HEK293 (cell line): ENCODE data around the gene CLSTN1.
A peak's percentile ranks its signal among the peaks of the same experiment; 100 is the strongest.

Experiments
- CTCF ChIA-PET: fragments of 350-600 bp; formaldehyde crosslinking; extraction: SDS; loops from one replicate; lab custom pipeline; 2021; ENCODE audit warnings: antibody characterized with exemption; lab: Yijun Ruan, JAX
- POLR2A ChIA-PET: fragments of 300-600 bp; formaldehyde crosslinking; extraction: SDS; loops from one replicate; lab custom pipeline; 2020; ENCODE audit warnings: antibody characterized with exemption, inconsistent platforms; lab: Yijun Ruan, JAX
- H3K27ac ChIP-seq: fragments of 200-500 bp; sonication (Bioruptor generic); 2 replicates; pipeline ENCODE4 v1.5.1; 2014; ENCODE audit warnings: low read depth, low read length, control low read depth, inconsistent platforms; ENCODE audit errors: extremely low read depth
- H3K36me3 ChIP-seq, 2 experiments: fragments of 200-500 bp in 1 of 2; sonication (Bioruptor generic) in 1 of 2; 1 replicate in 1 of 2; 2 replicates in 1 of 2; pipeline ENCODE4 v1.5.1; 2014 to 2017; ENCODE audit warnings: inconsistent platforms in 2 of 2, low read length in 2 of 2; ENCODE audit not compliant: control insufficient read depth in 2 of 2, insufficient read depth in 1 of 2
- H3K4me1 ChIP-seq: fragments of 200-500 bp; sonication (Bioruptor generic); 2 replicates; pipeline ENCODE4 v1.5.1; 2014; ENCODE audit warnings: mild to moderate bottlenecking, low read length, inconsistent platforms; ENCODE audit not compliant: control insufficient read depth, insufficient read depth
- H3K4me3 ChIP-seq: 2 replicates; pipeline ENCODE4 v1.5.1; 2011; ENCODE audit warnings: low read depth, mild to moderate bottlenecking, control low read depth, low read length, moderate library complexity
- H3K9me3 ChIP-seq: fragments of 200-500 bp; sonication (Bioruptor generic); 2 replicates; pipeline ENCODE4 v1.5.1; 2014; ENCODE audit warnings: low read depth, low read length, inconsistent platforms; ENCODE audit not compliant: control insufficient read depth, insufficient read depth
- GLI2 ChIP-seq: fragments of 450-650 bp; formaldehyde crosslinking; IDR thresholded peaks from 2 replicates; pipeline ENCODE4; 2017; ENCODE audit warnings: missing biosample characterization, missing genetic modification characterization, low read depth, borderline replicate concordance
- KLF16 ChIP-seq: fragments of 450-650 bp; formaldehyde crosslinking; IDR thresholded peaks from 2 replicates; pipeline ENCODE4 v1.5.1; 2017; ENCODE audit warnings: missing biosample characterization, missing genetic modification characterization
- KLF9 ChIP-seq: fragments of 450-650 bp; formaldehyde crosslinking; IDR thresholded peaks from 2 replicates; pipeline ENCODE4 v1.5.1; 2016; ENCODE audit warnings: missing biosample characterization, missing genetic modification characterization, low read depth
- MZF1 ChIP-seq: fragments of 450-650 bp; formaldehyde crosslinking; IDR thresholded peaks from 2 replicates; pipeline ENCODE4 v1.5.1; 2017; ENCODE audit warnings: missing biosample characterization, missing genetic modification characterization, borderline replicate concordance
- OVOL3 ChIP-seq: fragments of 450-650 bp; formaldehyde crosslinking; IDR thresholded peaks from 2 replicates; pipeline ENCODE4 v1.5.1; 2016; ENCODE audit warnings: missing biosample characterization, missing genetic modification characterization
- SALL2 ChIP-seq: fragments of 450-650 bp; formaldehyde crosslinking; IDR thresholded peaks from 2 replicates; pipeline ENCODE4 v1.5.0; 2017; ENCODE audit warnings: missing biosample characterization, mild to moderate bottlenecking, missing genetic modification characterization, borderline replicate concordance
- ZBTB6 ChIP-seq: fragments of 450-650 bp; formaldehyde crosslinking; IDR thresholded peaks from 2 replicates; pipeline ENCODE4 v1.5.1; 2017; ENCODE audit warnings: missing biosample characterization, missing genetic modification characterization
- ZFHX2 ChIP-seq: fragments of 450-650 bp; formaldehyde crosslinking; conservative IDR thresholded peaks from 2 replicates; pipeline ENCODE4 v1.5.1; 2016; ENCODE audit warnings: missing biosample characterization, missing genetic modification characterization
- ZNF138 ChIP-seq: fragments of 450-650 bp; formaldehyde crosslinking; IDR thresholded peaks from 2 replicates; pipeline ENCODE4 v1.5.1; 2016; ENCODE audit warnings: missing biosample characterization, missing genetic modification characterization, borderline replicate concordance
- ZNF140 ChIP-seq: fragments of 450-650 bp; formaldehyde crosslinking; IDR thresholded peaks from 2 replicates; pipeline ENCODE4 v1.5.1; 2016; ENCODE audit warnings: missing biosample characterization, missing genetic modification characterization
- ZNF169 ChIP-seq: fragments of 450-650 bp; formaldehyde crosslinking; IDR thresholded peaks from 2 replicates; pipeline ENCODE4 v1.5.1; 2016; ENCODE audit warnings: missing biosample characterization, missing genetic modification characterization
- ZNF2 ChIP-seq: fragments of 450-650 bp; formaldehyde crosslinking; IDR thresholded peaks from 2 replicates; pipeline ENCODE4 v1.5.1; 2016; ENCODE audit warnings: missing biosample characterization, missing genetic modification characterization
- ZNF274 ChIP-seq, 2 experiments: fragments of 200-500 bp in 1 of 2; fragments of 450-650 bp in 1 of 2; sonication (Bioruptor generic) in 1 of 2; formaldehyde crosslinking in 1 of 2; IDR thresholded peaks; 2 replicates each; pipeline versions ENCODE4 v1.5.1 to v1.6.1; 2014 to 2016; ENCODE audit warnings: borderline replicate concordance in 1 of 2, inconsistent platforms in 1 of 2, low read length in 1 of 2, missing biosample characterization in 1 of 2, missing genetic modification characterization in 1 of 2
- ZNF37A ChIP-seq: fragments of 450-650 bp; IDR thresholded peaks from 2 replicates; pipeline ENCODE4 v1.5.1; 2018; ENCODE audit warnings: missing biosample characterization, missing genetic modification characterization
- ZNF423 ChIP-seq: fragments of 450-650 bp; formaldehyde crosslinking; IDR thresholded peaks from 2 replicates; pipeline ENCODE4 v1.5.1; 2016; ENCODE audit warnings: missing biosample characterization, missing genetic modification characterization
- ZNF513 ChIP-seq: fragments of 450-650 bp; IDR thresholded peaks from 2 replicates; pipeline ENCODE4 v1.5.1; 2018; ENCODE audit warnings: missing biosample characterization, missing genetic modification characterization
- ZNF600 ChIP-seq: fragments of 450-650 bp; formaldehyde crosslinking; IDR thresholded peaks from 2 replicates; pipeline ENCODE4 v1.5.1; 2016; ENCODE audit warnings: missing biosample characterization, missing genetic modification characterization
- ZNF610 ChIP-seq: fragments of 450-650 bp; formaldehyde crosslinking; IDR thresholded peaks from 2 replicates; pipeline ENCODE4 v1.5.1; 2016; ENCODE audit warnings: missing biosample characterization, missing genetic modification characterization, borderline replicate concordance
- ZNF658 ChIP-seq: fragments of 450-650 bp; formaldehyde crosslinking; IDR thresholded peaks from 2 replicates; pipeline ENCODE4; 2016; ENCODE audit warnings: missing biosample characterization, missing genetic modification characterization
- ZNF677 ChIP-seq: fragments of 450-650 bp; IDR thresholded peaks from 2 replicates; pipeline ENCODE4 v1.5.0; 2018; ENCODE audit warnings: missing biosample characterization, mild to moderate bottlenecking, missing genetic modification characterization, moderate library complexity
- ZNF701 ChIP-seq: fragments of 450-650 bp; formaldehyde crosslinking; IDR thresholded peaks from 2 replicates; pipeline ENCODE4 v1.5.1; 2016; ENCODE audit warnings: missing biosample characterization, missing genetic modification characterization
- TF ChIP-seq, protein P1 (sequence below): fragments of 450-650 bp; formaldehyde crosslinking; IDR thresholded peaks from 2 replicates; pipeline ENCODE4 v1.5.1; 2016; ENCODE audit warnings: missing biosample characterization, missing genetic modification characterization
- TF ChIP-seq, protein P2 (sequence below): fragments of 450-650 bp; formaldehyde crosslinking; IDR thresholded peaks from 2 replicates; pipeline ENCODE4 v1.5.1; 2016; ENCODE audit warnings: missing biosample characterization, missing genetic modification characterization

CLSTN1 gene

GRCh38 chr1:9726905-9727595 lies 96.7 kb downstream of the CLSTN1 start (continued):
- TF ChIP-seq ZNF677 (tag by site-specific recombination) = no peak
- TF ChIP-seq ZNF274 (IDR thresholded peaks at IDR 0.05; ENCODE audit: low read length) = no peak
- no peak for TF ChIP-seq ZNF274 (tag by site-specific recombination; IDR thresholded peaks at IDR 0.05; ENCODE audit: borderline replicate concordance)
- no peak for TF ChIP-seq ZFHX2
- no peak for TF ChIP-seq ZNF37A (tag by site-specific recombination)
- TF ChIP-seq ZNF600 (tag by site-specific recombination) = no peak
- no peak for TF ChIP-seq SALL2
- TF ChIP-seq ZNF169 (tag by site-specific recombination) = no peak
- TF ChIP-seq ZNF140 (tag by site-specific recombination) = no peak
- no peak for TF ChIP-seq KLF16 (tag by site-specific recombination)
- TF ChIP-seq ZNF138 (tag by site-specific recombination) = no peak
- TF ChIP-seq MZF1 = no peak
- TF ChIP-seq ZNF658 (tag by site-specific recombination) = no peak

DNA sequence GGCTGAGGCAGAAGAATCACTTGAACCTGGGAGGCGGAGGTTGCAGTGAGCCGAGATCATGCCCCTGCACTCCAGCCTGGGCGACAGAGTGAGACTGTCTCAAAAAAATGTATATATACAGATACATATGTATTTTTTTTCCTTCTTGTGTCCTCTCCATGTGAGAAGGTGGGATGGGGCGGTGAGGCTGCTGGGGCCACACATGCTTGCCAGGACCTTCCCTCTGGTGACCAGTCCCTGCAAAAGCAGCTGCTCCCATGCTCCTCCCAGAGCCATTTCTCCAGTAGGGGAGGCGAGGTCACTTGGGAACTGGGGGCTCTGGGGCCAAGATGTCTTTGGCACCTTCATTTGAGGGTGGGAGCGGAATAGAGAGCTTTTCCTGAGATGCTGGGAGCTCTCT lies 97.4 kb downstream of the CLSTN1 start:
- peaks cover under 1 to 79% of the 10 kb centered on the region in 2 experiments for H3K36me3 ChIP-seq
- CTCF ChIA-PET = interaction anchor here (1.1 to 2.1 kb wide), 3 partner anchors 58 to 142 kb away, joined by 3 to 10 read pairs (median 4); no protein-coding TSS in a partner anchor

GRCh38 chr1:9724706-9725476 lies 98.9 kb downstream of the CLSTN1 start:
- Histone ChIP-seq H3K9me3 (no peaks in the 10 kb centered on the region), H3K27ac (no peak overlapping the region), H3K36me3 (peaks cover 0 to 67% of the 10 kb centered on the region in 2 experiments), H3K4me3 (no peak overlapping the region), H3K4me1 (no peaks in the 10 kb centered on the region)
- ChIA-PET CTCF (interaction anchor here (0.5 to 2.1 kb wide), 8 partner anchors 22 to 603 kb away, joined by 3 to 10 read pairs (median 4); no protein-coding TSS in a partner anchor), POLR2A (no interaction called here)
- TF ChIP-seq ZNF513 (no peak), OVOL3 (tag by site-specific recombination) (no peak), ZNF610 (tag by site-specific recombination) (0 out of 2 replicates have a peak, but pooled peaks have one; percentile 23), KLF9 (tag by site-specific recombination) (peak; percentile 18; the same call in 1 of the 2 replicates), GLI2 (tag by site-specific recombination) (no peak), ZNF2 (tag by site-specific recombination) (0 out of 2 replicates have a peak, but pooled peaks have one; percentile 28)
- TF ChIP-seq, protein P1, sequence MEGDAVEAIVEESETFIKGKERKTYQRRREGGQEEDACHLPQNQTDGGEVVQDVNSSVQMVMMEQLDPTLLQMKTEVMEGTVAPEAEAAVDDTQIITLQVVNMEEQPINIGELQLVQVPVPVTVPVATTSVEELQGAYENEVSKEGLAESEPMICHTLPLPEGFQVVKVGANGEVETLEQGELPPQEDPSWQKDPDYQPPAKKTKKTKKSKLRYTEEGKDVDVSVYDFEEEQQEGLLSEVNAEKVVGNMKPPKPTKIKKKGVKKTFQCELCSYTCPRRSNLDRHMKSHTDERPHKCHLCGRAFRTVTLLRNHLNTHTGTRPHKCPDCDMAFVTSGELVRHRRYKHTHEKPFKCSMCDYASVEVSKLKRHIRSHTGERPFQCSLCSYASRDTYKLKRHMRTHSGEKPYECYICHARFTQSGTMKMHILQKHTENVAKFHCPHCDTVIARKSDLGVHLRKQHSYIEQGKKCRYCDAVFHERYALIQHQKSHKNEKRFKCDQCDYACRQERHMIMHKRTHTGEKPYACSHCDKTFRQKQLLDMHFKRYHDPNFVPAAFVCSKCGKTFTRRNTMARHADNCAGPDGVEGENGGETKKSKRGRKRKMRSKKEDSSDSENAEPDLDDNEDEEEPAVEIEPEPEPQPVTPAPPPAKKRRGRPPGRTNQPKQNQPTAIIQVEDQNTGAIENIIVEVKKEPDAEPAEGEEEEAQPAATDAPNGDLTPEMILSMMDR = peak; percentile 59

More for the DNA sequence above, 97.4 kb downstream of the CLSTN1 start:
- Histone ChIP-seq H3K9me3 (no peaks in the 10 kb centered on the region), H3K4me3 (no peak overlapping the region), H3K27ac (no peak overlapping the region), H3K4me1 (no peaks in the 10 kb centered on the region)
- POLR2A ChIA-PET = no interaction called here
- no peak for TF ChIP-seq ZBTB6 (tag by site-specific recombination)
- no peak for TF ChIP-seq SALL2
- TF ChIP-seq, protein P2, sequence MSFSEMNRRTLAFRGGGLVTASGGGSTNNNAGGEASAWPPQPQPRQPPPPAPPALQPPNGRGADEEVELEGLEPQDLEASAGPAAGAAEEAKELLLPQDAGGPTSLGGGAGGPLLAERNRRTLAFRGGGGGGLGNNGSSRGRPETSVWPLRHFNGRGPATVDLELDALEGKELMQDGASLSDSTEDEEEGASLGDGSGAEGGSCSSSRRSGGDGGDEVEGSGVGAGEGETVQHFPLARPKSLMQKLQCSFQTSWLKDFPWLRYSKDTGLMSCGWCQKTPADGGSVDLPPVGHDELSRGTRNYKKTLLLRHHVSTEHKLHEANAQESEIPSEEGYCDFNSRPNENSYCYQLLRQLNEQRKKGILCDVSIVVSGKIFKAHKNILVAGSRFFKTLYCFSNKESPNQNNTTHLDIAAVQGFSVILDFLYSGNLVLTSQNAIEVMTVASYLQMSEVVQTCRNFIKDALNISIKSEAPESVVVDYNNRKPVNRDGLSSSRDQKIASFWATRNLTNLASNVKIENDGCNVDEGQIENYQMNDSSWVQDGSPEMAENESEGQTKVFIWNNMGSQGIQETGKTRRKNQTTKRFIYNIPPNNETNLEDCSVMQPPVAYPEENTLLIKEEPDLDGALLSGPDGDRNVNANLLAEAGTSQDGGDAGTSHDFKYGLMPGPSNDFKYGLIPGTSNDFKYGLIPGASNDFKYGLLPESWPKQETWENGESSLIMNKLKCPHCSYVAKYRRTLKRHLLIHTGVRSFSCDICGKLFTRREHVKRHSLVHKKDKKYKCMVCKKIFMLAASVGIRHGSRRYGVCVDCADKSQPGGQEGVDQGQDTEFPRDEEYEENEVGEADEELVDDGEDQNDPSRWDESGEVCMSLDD (tag by site-specific recombination) = no peak
- TF ChIP-seq ZNF423 (tag by site-specific recombination) = no peak
- TF ChIP-seq ZNF701 = no peak
- TF ChIP-seq, all 188 proteins: peak for 0
